Measurements from ENCODE around the gene CFAP157.
A peak's percentile ranks its signal among the peaks of the same experiment; 100 is the strongest.

CFAP157 gene

DNA sequence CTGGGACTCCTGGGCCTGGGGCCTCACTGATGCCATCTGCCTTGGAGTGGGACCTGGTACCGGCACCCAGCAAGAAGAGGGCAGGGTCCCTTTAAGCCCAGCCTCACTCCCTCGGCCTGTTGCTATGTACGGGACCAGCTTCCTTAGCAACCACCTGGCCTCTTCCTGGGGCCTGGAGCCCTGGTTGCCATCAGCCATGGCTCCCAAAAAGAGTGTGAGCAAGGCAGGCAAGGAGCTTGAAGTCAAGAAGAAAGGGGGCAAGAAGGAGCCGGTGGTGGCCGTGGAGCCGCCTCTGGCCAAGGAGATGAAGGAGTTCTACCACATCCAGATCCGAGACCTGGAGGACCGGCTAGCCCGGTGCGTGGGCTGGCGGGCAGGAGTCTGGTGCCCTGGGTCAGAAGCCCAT lies at the start of gene CFAP157:
Gene CFAP157, plus strand, starts transcription at position 153 of the 406 bp plus-strand sequence. Its CDS starts 44 bp downstream, at position 197.
- DNase-seq: peak; percentile 44 to 55

DNA sequence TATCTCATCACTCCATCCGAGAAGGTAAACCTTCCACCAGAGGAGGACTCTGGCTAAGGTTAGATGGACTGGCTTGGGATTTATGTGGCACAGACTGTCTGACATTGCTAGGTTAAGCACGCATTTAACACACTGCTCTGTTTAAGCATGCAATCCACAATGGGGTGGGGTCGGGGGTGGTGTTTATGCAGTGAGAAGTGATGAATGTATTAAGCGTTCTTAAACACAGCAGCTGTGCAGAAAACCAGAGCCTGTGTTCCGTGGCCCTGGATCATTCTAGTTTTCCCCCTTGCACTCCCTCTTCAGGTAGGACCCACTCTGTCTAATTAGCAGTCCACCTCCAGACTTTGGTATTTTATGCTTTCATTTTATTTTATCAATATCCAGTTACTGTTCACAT lies 48.4 kb upstream of the CFAP157 start:
- no peak for DNase-seq

DNA sequence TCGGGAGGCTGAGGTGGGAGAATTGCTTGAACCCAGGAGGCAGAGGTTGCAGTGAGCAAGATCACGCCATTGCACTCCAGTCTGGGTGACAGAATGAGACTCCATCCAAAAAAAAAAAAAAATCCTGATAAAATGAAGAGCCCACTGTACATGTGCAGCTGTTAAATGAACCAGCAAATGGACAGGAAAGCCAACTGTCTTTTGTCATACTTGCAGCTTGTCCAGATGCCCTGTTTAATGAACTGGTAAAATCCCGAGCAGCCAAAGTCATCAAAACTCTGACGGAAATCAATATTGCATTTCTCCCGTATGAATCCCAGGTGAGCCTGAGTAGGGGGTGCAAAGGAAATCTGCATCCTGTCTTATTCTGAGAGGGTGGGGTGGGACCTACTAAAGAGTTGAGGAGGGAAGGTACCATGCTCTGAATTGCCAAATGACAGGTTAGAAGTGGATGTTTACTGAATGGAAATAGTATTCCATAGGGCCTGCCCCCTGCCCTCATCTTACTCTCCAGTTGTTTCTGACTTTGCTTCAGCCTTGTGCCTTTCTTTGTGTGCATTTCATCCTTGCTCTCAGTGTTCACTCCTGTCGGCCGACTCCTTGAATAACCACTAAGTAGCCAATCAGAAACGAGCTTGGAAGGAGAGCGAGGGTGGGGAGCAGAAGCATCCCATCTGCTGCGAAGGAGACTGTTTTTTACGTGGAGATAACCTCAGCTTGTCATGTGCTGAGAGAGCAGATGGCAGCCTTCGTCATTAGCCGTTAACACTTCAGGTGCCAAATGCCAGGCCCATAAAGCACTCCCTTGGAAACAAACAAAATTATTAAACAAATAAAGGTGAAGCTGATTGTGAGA lies 45.7 kb upstream of the CFAP157 start:
- DNase-seq: peak; percentile 71 to 80

DNA sequence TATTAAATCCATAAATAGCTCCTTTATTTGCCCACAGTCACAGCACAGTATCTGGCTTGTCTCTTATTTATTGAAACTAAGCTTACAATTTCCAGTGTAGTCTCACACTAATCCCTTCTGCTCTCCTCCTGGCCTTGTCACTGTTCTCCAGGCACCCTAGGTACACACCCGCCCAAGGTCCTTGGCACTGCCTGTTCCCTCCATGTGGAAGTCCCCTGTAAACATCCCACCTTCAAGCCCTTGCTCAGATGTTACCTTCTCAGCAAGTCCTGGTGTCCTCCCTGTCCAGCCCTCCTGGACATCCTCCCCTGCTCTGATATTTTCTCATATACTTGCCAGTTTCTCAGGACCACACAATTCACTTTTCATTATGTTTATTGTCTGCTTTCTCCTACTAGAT lies 44.2 kb upstream of the CFAP157 start:
- DNase-seq: no peak

DNA sequence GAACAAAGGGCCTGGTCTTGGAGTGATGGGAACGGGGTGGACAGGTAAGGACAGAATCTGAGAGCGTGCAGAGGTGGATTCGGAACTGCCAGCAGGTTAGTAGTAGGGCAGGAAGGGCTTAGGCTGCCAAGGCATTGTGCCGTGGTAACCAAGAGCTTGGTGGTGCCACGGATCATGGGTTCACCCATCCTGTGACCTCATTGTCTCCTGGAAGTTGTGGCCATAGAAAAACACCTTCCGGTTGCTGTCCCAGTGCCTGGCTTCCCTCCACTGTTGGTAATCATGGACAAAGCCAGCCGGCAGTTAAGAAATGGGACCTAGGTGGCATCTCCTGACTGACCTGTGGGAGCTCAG lies 42.5 kb upstream of the CFAP157 start:
- no peak for DNase-seq

DNA sequence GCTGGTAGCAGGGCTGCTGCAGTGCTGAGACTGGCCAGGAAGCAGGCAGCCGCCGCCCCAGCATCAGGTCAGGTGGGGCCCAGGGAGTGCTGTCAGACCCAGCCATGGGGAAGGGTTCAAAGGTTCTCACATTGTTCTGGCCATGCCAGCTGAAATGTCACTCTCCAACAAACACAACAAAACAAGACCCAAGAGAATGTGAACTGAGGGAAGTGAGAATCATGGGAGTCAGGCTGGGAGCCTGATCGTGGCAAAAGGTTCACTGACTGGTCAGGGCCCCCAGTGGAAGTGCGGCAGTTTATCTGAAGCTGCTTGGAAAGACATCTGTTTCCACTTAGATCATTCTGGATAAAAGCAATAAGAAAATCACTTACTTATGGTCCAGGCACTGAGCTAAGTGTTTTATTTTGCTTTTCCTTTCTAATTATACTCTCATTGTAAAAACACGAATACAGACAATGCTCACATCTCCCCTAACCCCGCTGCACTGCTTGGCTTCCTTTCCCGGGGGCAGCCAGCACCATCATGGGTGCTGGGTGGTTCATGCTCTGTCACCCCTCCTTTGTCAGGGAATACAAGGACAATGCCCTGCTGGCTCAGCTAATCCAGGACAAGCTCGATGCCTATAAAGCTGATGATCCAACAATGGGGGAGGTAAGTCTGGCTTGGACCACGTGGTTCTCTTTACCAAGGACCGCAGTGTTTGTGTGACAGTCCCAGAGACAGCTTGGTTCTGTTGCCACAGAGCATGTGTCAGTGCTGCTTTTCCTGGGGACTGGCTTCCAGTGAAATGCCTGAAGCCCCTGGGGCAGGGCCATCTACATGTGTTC lies 41.9 kb upstream of the CFAP157 start:
- no peak for DNase-seq

DNA sequence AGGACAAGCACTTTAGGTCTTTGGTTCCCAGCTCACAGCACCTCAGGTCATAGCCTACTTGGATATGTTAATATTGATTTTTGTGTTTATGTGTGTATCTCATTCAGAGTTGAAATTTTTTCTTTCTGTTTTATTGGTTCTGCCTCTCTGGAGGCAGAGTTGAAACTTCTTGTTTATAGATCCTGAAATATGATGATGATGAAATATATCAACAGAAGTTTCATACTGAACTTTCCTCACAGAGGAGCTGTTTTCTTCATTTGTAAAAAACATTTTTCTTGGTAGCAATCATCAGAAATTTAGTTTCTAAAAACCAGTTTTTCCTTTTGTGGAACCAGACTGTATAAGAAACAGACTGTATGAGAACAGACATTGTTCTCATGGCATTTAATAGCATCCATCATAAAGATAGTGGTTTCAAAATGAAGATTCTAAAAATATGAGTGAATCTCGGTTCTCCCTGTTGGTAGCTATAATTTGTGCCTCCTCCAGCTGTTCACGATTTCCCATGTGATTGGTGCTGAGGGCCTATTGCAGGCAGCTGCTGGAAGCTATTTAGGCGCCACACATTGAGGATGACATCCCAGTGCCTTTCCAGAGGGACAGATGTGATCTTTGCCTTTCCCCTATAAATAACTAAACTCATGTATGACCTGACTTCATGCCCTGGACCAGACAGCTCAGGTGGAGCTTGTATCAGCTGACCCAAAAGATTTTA lies 39.5 kb upstream of the CFAP157 start:
- no peak for DNase-seq

DNA sequence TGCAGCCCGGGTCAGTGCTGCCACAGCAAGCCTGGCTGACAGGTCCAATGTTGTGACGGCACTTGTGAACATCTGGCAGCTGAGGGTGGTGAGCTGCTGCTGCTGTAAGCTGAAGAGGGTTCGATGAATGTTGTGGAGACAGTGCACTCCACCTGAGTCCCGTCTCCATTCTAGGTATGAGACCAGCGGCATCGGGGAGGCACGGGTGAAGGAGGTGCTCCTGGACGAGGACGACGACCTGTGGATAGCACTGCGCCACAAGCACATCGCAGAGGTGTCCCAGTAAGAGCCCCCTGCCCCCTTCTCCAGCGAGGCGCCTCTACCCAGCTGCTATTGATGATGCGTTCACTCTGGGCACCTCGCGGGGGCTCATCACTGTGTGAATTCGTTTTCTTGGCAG lies 38.9 kb upstream of the CFAP157 start:
- DNase-seq: no peak

DNA sequence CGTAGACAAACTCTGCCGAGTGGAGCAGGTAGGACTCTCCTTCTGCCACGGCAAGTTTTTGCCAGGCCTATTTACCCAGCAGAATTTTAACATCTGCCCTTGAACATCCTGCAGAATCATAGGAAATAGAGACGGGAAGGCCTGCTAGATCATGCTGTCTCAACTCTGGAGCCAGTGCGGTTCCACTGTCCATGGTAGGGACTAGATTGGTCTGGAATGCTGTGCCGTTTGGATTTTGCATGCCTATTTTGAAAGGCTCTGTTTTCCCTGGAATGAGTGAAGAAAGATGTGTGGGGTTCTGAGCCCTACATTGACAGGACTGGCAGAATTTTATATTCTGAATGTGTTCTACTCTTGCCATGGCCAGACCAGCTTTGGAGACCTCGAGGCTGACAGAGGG lies 33.6 kb upstream of the CFAP157 start:
- no peak for DNase-seq

DNA sequence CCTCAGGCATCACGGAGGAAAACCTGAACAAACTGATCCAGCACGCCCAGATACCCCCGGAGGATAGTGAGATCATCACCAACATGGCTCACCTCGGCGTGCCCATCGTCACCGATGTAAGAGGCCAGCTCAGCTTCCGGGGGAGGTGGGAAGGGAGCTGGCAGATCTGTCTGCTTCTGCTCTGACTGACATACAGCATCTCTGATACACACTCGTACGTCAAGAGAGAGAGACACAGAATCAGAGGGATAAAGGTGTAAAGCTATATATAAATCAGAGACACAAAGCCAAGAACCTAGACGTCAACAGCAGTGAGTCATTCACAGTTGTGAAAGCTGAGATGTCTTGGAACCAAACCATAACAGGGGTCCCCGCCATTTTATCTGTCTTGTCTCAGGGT lies 30.1 kb upstream of the CFAP157 start:
- DNase-seq: no peak

DNA sequence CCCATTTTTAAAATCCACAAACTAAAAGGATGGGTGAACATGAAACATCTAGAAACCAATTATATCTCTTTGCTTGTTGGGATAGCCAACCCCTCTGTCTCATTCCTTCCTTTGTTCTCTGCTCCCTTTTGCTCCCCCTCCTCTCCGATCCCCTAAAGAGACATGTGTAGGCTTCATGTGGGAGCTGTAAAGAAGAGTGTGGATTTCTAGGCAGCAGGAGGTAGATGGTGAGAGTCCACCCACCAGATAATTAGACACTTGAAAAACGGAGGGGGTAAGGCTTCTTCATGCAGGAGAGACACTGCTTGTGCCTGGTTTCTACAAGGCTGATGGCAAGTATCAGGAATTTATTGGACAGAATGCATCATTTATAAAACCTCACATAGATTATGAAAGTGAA lies 27.3 kb upstream of the CFAP157 start:
- DNase-seq: no peak

DNA sequence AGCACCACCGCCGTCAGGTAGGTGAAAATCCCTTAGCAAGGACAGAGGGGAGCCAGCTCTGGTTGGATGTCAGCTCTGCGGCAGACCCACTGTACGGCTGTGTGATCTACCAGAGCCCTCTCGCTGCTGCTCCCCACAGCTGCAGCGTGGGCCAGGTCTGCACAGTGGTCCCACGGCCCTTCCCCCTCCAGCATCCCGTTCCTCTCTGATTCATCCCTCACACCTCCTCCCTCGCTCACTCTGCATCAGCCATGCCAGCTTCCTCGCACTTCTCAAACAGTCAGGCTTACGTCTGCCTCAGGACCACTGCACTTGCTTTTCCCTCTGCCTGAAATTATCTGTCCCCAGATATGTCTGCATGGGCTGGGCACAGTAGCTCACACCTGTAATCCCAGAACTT lies 26.6 kb upstream of the CFAP157 start:
- DNase-seq: no peak

DNA sequence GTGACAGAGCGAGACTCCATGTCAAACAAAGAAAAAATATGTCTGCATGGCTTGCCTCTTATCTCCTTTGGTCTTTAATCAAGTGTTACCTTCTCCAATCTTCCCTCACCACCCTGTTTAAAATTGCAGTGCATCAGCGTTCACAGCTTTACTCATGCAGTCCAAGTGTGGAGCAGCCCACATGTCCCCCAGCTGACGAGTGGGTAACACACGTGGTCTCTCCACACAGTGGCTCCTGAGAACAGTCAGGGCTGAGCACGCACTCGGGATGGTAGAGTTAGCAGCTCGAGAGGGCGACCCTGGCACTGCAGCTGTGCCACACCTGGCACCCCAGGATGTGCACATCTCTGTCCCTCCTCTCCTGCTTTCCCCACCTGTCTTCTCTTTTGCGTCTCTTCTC lies 25.9 kb upstream of the CFAP157 start:
- DNase-seq: no peak

DNA sequence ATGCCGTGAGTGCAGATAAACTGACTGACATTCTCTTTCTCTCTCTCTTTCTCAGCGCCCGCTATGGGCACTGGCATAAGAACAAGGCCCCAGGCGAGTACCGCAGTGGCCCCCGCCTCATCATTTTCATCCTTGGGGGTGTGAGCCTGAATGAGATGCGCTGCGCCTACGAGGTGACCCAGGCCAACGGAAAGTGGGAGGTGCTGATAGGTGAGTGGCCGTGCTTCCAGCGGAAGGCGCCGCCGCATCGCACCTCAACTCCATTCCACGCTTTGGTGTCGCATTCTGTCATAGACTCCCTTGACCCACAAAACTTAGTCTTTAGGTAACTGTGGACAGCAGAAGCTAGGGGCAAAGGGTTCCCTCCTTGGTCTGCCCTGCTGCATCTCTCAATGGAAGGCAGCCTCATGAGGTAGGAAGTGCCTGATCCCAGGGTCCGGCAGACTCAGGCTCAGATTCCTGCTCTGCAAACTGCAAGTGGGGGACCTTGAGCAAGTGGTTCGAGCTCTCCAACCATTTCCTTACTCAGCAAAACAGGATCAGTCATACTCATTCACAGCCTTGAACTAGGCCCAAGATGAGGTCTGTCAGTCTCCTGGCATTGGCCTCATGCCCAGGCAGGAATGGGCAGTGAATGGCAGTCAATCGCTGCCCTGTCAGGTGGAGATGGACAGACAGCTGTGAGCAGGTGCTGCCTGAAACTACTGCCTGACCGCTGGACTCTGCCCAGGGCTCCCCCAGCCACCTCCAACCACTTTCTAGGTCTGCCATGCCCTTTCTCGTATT lies 24.2 kb upstream of the CFAP157 start:
- no peak for DNase-seq

DNA sequence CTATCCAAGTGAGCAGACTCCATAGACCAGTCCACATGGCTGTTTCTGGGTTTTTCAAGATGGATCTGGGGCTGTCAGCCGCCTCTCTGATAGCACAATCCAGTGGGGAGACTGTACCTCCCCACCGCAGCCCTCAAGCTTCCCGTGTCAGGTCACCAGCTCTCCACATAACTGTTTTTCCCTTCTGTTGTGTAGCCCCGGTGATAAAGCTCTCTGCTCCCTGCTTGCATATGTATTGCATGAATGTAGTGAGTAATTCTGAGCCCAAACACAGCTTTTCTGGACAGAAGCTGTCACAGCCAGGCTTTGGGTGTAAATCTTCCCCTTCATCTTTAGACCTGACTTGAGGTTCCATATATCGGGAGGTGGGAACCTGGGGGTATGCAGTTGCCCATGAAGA lies 23.1 kb upstream of the CFAP157 start:
- no peak for DNase-seq

DNA sequence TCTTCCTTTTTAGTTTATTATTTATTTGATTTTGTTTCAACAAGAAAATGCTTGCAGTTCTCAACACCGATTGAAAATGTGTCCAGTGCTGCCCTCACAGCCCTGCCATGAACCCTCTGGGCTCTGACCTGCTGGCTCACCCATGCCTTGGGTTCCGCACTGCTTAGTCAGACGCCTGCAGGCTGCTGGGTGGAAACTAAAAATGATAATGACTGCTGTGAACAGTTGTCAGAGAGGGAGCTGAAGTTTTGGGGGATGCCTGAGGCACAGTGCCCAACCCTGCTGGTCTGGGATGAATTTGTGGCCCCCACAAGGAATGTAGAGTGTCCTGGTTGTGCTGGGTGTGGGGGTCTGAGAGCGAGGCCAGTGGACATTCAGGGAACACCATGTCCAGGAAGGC lies 22.2 kb upstream of the CFAP157 start:
- DNase-seq: no peak

DNA sequence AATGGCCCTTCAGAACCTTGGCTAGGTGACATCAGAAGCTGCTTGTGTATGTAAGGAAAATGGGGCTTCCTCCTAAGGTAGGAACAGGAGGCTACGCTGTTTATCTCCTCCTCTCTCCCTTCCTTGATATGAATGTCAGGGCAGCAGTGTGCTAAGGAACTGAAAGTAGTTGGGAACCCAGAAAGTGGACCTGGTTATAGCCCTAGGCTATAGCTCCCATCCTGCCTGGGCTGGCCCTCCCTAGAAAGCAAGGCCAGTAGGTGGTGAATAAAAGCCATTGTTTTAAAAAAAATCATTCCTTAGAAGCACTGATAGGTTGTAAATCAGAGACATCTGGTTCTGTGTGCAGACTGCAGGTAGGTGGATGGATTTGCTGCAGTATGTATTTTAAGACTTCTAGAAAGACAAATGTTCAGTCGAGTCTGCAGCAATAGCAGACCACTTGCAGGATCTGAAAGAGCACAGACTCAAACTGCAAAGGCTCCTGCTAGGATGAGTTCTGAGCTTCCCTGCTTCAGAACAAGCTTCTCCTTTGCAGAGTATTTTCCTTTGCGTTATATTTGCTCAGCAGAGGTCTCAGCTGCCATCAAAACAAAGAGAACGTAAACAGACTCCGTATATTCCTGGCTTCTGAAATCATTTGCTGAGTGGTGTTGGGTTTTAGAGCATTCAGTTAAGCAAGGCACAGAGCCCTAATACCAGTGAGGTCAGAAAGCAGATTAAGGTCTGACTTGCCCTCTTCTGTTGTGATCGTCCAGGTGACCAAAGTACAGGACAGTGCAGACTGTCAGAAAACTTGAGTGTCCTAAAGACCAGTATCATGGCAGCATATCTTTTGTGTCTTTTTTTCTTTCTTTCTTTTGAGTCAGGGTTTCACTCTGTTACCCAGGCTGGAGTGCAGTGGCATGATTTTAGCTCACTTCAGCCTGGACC lies 20.1 kb upstream of the CFAP157 start:
- peak in 1 of 2 experiments; percentile 6 for DNase-seq

DNA sequence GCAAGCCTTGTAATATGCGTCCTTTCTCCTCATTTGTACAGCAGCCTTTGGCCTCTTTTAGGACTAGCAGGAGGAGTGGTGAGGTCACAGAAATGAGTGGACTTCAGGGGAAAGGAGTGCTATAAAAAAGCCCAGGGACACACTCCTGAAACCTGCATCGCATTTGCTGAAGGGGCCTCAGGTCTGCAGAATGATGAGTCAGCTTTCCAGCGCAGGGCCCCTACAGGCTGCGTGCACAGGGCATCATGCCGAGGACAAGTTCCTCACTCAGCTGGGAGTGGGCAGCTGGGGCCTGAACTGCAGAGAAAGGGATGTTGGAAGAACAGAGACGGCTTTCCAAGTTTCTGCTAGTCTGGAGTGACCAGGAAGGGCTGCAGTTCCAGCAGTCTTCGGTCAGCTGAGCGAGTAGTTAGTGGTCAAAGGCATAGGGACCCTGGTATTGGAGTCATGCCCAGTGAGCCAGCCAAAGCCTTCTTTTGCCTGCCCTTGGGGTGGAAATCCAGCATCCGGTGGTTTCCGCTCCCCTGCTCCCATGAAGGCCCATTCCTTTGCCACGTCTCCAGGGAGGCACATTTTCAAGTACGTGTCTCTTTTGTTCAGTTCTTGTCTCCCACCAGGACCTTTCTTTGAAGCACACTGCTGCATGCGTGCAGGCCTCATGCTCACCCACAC lies 17.3 kb upstream of the CFAP157 start:
- no peak for DNase-seq

DNA sequence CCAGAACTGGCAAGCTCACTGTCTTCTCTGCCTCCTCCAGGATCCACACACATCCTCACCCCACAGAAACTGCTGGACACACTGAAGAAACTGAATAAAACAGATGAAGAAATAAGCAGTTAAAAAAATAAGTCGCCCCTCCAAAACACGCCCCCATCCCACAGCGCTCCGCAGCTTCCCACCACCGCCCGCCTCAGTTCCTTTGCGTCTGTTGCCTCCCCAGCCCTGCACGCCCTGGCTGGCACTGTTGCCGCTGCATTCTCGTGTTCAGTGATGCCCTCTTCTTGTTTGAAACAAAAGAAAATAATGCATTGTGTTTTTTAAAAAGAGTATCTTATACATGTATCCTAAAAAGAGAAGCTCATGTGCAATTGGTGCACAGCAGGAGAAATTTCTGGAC lies 16.1 kb upstream of the CFAP157 start:
- no peak for DNase-seq

DNA sequence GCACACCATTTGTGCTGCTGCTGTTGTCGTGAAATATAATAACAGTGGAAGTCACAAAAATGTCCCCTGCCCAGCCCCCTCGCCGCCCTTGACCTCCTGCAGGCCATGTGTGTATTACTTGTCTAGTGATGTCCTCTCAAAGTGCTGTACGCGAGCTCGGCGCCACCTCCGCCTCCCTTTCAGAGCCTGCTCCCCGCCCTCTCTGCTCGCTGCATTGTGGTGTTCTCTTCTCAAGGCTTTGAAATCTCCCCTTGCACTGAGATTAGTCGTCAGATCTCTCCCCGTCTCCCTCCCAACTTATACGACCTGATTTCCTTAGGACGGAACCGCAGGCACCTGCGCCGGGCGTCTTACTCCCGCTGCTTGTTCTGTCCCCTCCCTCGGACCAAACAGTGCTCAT lies 14.7 kb upstream of the CFAP157 start:
- DNase-seq: no peak

DNA sequence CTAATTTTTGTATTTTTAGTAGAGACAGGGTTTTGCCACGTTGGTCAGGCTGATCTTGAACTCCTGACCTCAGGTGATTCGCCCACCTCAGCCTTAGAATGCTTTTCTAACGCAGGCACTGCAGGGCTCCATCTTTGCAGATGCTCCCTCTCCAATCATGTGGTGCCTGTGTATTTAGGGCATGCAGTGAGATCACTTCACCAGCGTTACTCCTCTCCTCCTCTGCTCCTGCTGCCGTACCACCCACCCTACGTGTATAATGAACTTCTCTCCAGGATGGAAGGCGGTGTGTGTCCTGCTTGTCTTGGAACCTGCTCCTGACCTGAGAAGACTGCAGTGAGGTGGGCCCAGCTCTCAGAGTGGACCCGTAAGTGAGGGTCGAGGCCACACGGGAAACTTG lies 13.6 kb upstream of the CFAP157 start:
- DNase-seq: no peak

All from SHP77 (cell line).